Osteocyte (in vitro differentiated cells): ENCODE measurements around the gene MKX. TPM values are rescaled to one million over a fixed set of nuclear protein-coding genes. Genes with fewer than 3 reads are reported as not detected.
"Not testable (repeated sequence)": the region's sequence is repeated elsewhere in the genome, so short reads cannot be mapped to it uniquely, and the experiment has no call there.

Experiments
- DNase-seq: peaks from one replicate; pipeline ENCODE4 v3.0.0; 2021; ENCODE audit warnings: mixed read lengths; ENCODE audit not compliant: unreplicated experiment; ENCODE audit errors: extremely low spot score
- H3K27ac Mint-ChIP-seq: one replicate; pipeline ENCODE4 v1.8.0; 2021; ENCODE audit warnings: mild to moderate bottlenecking, mixed read lengths; ENCODE audit not compliant: unreplicated experiment
- H3K27me3 Mint-ChIP-seq: one replicate; pipeline ENCODE4 v1.8.0; 2021; ENCODE audit warnings: mixed read lengths; ENCODE audit not compliant: unreplicated experiment
- H3K36me3 Mint-ChIP-seq: one replicate; pipeline ENCODE4 v1.8.0; 2021; ENCODE audit warnings: mixed read lengths; ENCODE audit not compliant: unreplicated experiment
- H3K4me1 Mint-ChIP-seq: one replicate; pipeline ENCODE4 v1.8.0; 2021; ENCODE audit warnings: mixed read lengths; ENCODE audit not compliant: unreplicated experiment
- H3K4me3 Mint-ChIP-seq: one replicate; pipeline ENCODE4 v1.8.0; 2021; ENCODE audit warnings: mild to moderate bottlenecking, moderate library complexity, mixed read lengths; ENCODE audit not compliant: unreplicated experiment
- H3K9me3 Mint-ChIP-seq: one replicate; pipeline ENCODE4 v1.8.0; 2021; ENCODE audit warnings: mixed read lengths; ENCODE audit not compliant: unreplicated experiment
- CTCF ChIP-seq: fragments of 200-600 bp; sonication (generic); IDR thresholded peaks from 2 replicates; pipeline ENCODE4 v1.5.0; 2021; ENCODE audit warnings: antibody characterized with exemption, mild to moderate bottlenecking, moderate library complexity
- total RNA-seq: library from RNA; stranded (reverse); gene quantifications from 2 replicates; pipeline ENCODE4 v1.2.1, GENCODE V29; 2021

MKX gene
- total RNA-seq, 1 donor from 2014 or later, result 21.5 TPM

- H3K36me3 Mint-ChIP-seq, result peaks cover 5% of the 10 kb centered on the region
- no peaks in the 10 kb centered on the region for H3K9me3 Mint-ChIP-seq
- no peak for DNase-seq
- H3K27ac Mint-ChIP-seq, result peak overlapping the region; percentile 71
- peaks cover 17% of the 10 kb centered on the region for H3K4me1 Mint-ChIP-seq
- TF ChIP-seq CTCF, result no peak
- no peaks in the 10 kb centered on the region for H3K27me3 Mint-ChIP-seq
- H3K4me3 Mint-ChIP-seq, result peak overlapping the region; percentile 44
These were observed 57.9 kb downstream of the MKX start for GRCh38 chr10:27687743-27688142.

- Mint-ChIP-seq H3K27me3 (no peaks in the 10 kb centered on the region), H3K4me3 (peak overlapping the region; percentile 51), H3K27ac (peak overlapping the region; percentile 71), H3K9me3 (no peaks in the 10 kb centered on the region), H3K4me1 (peaks cover 15% of the 10 kb centered on the region), H3K36me3 (peaks cover 5% of the 10 kb centered on the region)
- no peak for TF ChIP-seq CTCF
- no peak for DNase-seq
These were observed 58.3 kb downstream of the MKX start for GRCh38 chr10:27687326-27687725.

GRCh38 chr10:27685681-27686080 lies 59.9 kb downstream of the MKX start:
- DNase-seq, result no peak
- no peak overlapping the region for H3K27ac Mint-ChIP-seq
- no peaks in the 10 kb centered on the region for H3K36me3 Mint-ChIP-seq
- H3K4me1 Mint-ChIP-seq, result peaks cover 16% of the 10 kb centered on the region
- H3K27me3 Mint-ChIP-seq, result no peaks in the 10 kb centered on the region
- H3K4me3 Mint-ChIP-seq, result no peak overlapping the region
- no peak for TF ChIP-seq CTCF
- no peaks in the 10 kb centered on the region for H3K9me3 Mint-ChIP-seq

- Mint-ChIP-seq H3K27ac (no peak overlapping the region), H3K9me3 (no peaks in the 10 kb centered on the region), H3K4me3 (no peak overlapping the region), H3K4me1 (peaks cover 24% of the 10 kb centered on the region), H3K27me3 (no peaks in the 10 kb centered on the region), H3K36me3 (peaks cover 3% of the 10 kb centered on the region)
- no peak for DNase-seq
- TF ChIP-seq CTCF, result no peak
These were observed 62.4 kb downstream of the MKX start for GRCh38 chr10:27683226-27683625.

GRCh38 chr10:27681795-27682194 lies 63.8 kb downstream of the MKX start:
- H3K4me1 Mint-ChIP-seq, result peaks cover 12% of the 10 kb centered on the region
- not testable (repeated sequence) for H3K9me3 Mint-ChIP-seq, H3K4me3 Mint-ChIP-seq, H3K27me3 Mint-ChIP-seq, H3K36me3 Mint-ChIP-seq, DNase-seq, H3K27ac Mint-ChIP-seq
